Liver (tissue), 9 donors: ENCODE measurements around the gene PCDH8. TPM values are rescaled to one million over a fixed set of nuclear protein-coding genes. Genes with fewer than 3 reads are reported as not detected.

ENCODE experiments used
- DNase-seq: peaks from one replicate; pipeline ENCODE4 v3.0.0-alpha.2; 2017; ENCODE audit warnings: low spot score
- H3K27ac ChIP-seq, 2 donors: one replicate each; pipeline ENCODE4 v1.7.0; 2013; ENCODE audit warnings: inconsistent platforms in 2 of 2, low read length in 2 of 2, control low read depth in 1 of 2, low read depth in 1 of 2, mild to moderate bottlenecking in 1 of 2
- H3K27me3 ChIP-seq, 4 donors: one replicate each; pipeline versions ENCODE4 v1.6.1 to v1.7.0; 2013; ENCODE audit warnings: low read length in 3 of 4, inconsistent platforms in 1 of 4, mild to moderate bottlenecking in 1 of 4, moderate library complexity in 1 of 4; ENCODE audit not compliant: control insufficient read depth in 4 of 4, insufficient read depth in 4 of 4
- H3K36me3 ChIP-seq, 4 donors: one replicate each; pipeline versions ENCODE4 v1.6.1 to v1.7.0; 2013; ENCODE audit warnings: low read length in 3 of 4, mild to moderate bottlenecking in 3 of 4, low read depth in 1 of 4, moderate library complexity in 1 of 4; ENCODE audit not compliant: control insufficient read depth in 4 of 4, insufficient read depth in 3 of 4
- H3K4me1 ChIP-seq, 4 donors: one replicate each; pipeline versions ENCODE4 v1.6.1 to v1.7.0; 2013; ENCODE audit warnings: low read length in 3 of 4, mild to moderate bottlenecking in 3 of 4, moderate library complexity in 1 of 4; ENCODE audit not compliant: control insufficient read depth in 4 of 4, insufficient read depth in 4 of 4
- H3K4me3 ChIP-seq, 3 donors: one replicate each; pipeline versions ENCODE4 v1.6.1 to v1.7.0; 2013; ENCODE audit warnings: low read length in 3 of 3, control low read depth in 1 of 3, low read depth in 1 of 3, mild to moderate bottlenecking in 1 of 3
- H3K9ac ChIP-seq, 2 donors: one replicate each; pipeline ENCODE4 v1.7.0; 2013; ENCODE audit warnings: low read length in 2 of 2, mild to moderate bottlenecking in 2 of 2, moderate library complexity in 2 of 2, control low read depth in 1 of 2, low read depth in 1 of 2
- H3K9me3 ChIP-seq, 4 donors: one replicate each; pipeline versions ENCODE4 v1.6.1 to v1.7.0; 2013; ENCODE audit warnings: low read length in 3 of 4; ENCODE audit not compliant: control insufficient read depth in 4 of 4
- FOXA1 ChIP-seq: IDR thresholded peaks from 2 replicates; pipeline ENCODE4 v1.6.1; 2016; ENCODE audit warnings: antibody characterized with exemption
- FOXA2 ChIP-seq: IDR thresholded peaks from 2 replicates; pipeline ENCODE4 v1.6.1; 2016; ENCODE audit warnings: antibody characterized with exemption
- HNF4G ChIP-seq: IDR thresholded peaks from 2 replicates; pipeline ENCODE4 v1.6.1; 2016; ENCODE audit warnings: antibody characterized with exemption
- MAX ChIP-seq: IDR thresholded peaks from 2 replicates; pipeline ENCODE4 v1.6.1; 2016; ENCODE audit warnings: antibody characterized with exemption
- RAD21 ChIP-seq, 2 donors: IDR thresholded peaks; 2 replicates each; pipeline ENCODE4 v1.6.1; 2016; ENCODE audit warnings: antibody characterized with exemption in 2 of 2, mild to moderate bottlenecking in 2 of 2
- REST ChIP-seq: IDR thresholded peaks from 2 replicates; pipeline ENCODE4 v1.6.1; 2016; ENCODE audit warnings: antibody characterized with exemption, mild to moderate bottlenecking
- WGBS: extraction: QIAGEN DNeasy Blood & Tissue Kit; methylation state at CpG from one replicate; pipeline ENCODE4 v1.1.7; 2013; 5-methylcytosine and 5-hydroxymethylcytosine counted together
- polyA plus RNA-seq, 2 donors: library from polyadenylated mRNA; stranded (reverse) in 1 of 2; unstranded in 1 of 2; fragments of 200-250 nt in 1 of 2; fragments of >200 nt in 1 of 2; fragmentation: Nextera tagmentation in 1 of 2; extraction: Ambion mirVana in 1 of 2; gene quantifications; one replicate each; pipeline versions ENCODE4 v1.2.1 to v1.2.3, GENCODE V29; 2013 to 2015
- total RNA-seq, 2 donors: library from RNA; depleted of rRNA; stranded (reverse); fragments of >200 nt; gene quantifications; one replicate each; pipeline ENCODE4 v1.2.3, GENCODE V29; 2014
- donor health status: healthy.
- donor health status: healthy.
- donor health status: healthy.
- donor health status: healthy.
- donor health status: healthy.

Gene PCDH8
- total and polyA plus RNA-seq, 4 donors, result not detected

- no peak overlapping the region for H3K4me3 ChIP-seq
- DNase-seq, result peak; percentile 50
- no peaks in the 10 kb centered on the region for H3K36me3 ChIP-seq
- peaks cover 10 to 29% (median 23%) of the 10 kb centered on the region in 4 donors for H3K27me3 ChIP-seq
- peak; percentile 96 for TF ChIP-seq REST
- TF ChIP-seq MAX, result no peak
- TF ChIP-seq RAD21 (IDR thresholded peaks at IDR 0.05), result peak in 1 of 2 donors; percentile 6
- no peak overlapping the region for H3K27ac ChIP-seq
- no peak overlapping the region for H3K9ac ChIP-seq
- H3K9me3 ChIP-seq, result peaks cover 0 to 5% (median 2%) of the 10 kb centered on the region in 4 donors
- H3K4me1 ChIP-seq, result peaks cover 11 to 25% (median 13%) of the 10 kb centered on the region in 4 donors
- 11% methylated on average over 100 of the region's 100 CpGs for WGBS
Observed at GRCh38 chr13:52846567-52847321, 1.7 kb downstream of the PCDH8 start.

GRCh38 chr13:52845766-52846566 lies 2.5 kb downstream of the PCDH8 start:
- no peak for DNase-seq
- 7% methylated on average over 98 of the region's 98 CpGs for WGBS
- Histone ChIP-seq H3K4me3 (no peak overlapping the region), H3K27me3 (peaks cover 10 to 29% (median 25%) of the 10 kb centered on the region in 4 donors), H3K27ac (no peak overlapping the region), H3K36me3 (no peaks in the 10 kb centered on the region), H3K4me1 (peaks cover 6 to 17% (median 8%) of the 10 kb centered on the region in 4 donors), H3K9ac (no peak overlapping the region), H3K9me3 (peaks cover 0 to 5% (median 2%) of the 10 kb centered on the region in 4 donors)
- TF ChIP-seq FOXA1 (no peak), RAD21 (IDR thresholded peaks at IDR 0.05) (peak in 1 of 2 donors; percentile 22)

GRCh38 chr13:52845334-52845761 lies 3.1 kb downstream of the PCDH8 start:
- WGBS, result 9% methylated on average over 16 of the region's 16 CpGs
- no peak overlapping the region for H3K9ac ChIP-seq
- H3K27ac ChIP-seq, result no peak overlapping the region
- no peak for DNase-seq
- H3K4me3 ChIP-seq, result no peak overlapping the region
- H3K4me1 ChIP-seq, result peaks cover under 1 to 11% (median 6%) of the 10 kb centered on the region in 4 donors
- H3K27me3 ChIP-seq, result peaks cover 10 to 32% (median 24%) of the 10 kb centered on the region in 4 donors
- H3K9me3 ChIP-seq, result peaks cover 0 to 5% (median 2%) of the 10 kb centered on the region in 4 donors
- H3K36me3 ChIP-seq, result no peaks in the 10 kb centered on the region
- TF ChIP-seq REST, result no peak
- no peak for TF ChIP-seq HNF4G
- no peak for TF ChIP-seq FOXA2
- TF ChIP-seq RAD21 (IDR thresholded peaks at IDR 0.05), result no peak
